Astrocyte of the cerebellum (primary cell): ENCODE measurements around the gene MKI67.

Experiments
- DNase-seq: peaks from one replicate; pipeline ENCODE4 v3.0.0-alpha.2; 2011; ENCODE audit warnings: low read depth
- H3K4me3 ChIP-seq: 2 replicates; pipeline ENCODE4 v1.5.1; 2011; ENCODE audit warnings: mild to moderate bottlenecking, low read depth, low read length, moderate library complexity
- CTCF ChIP-seq: IDR thresholded peaks from 2 replicates; pipeline ENCODE4 v1.5.1; 2012; ENCODE audit warnings: low read length, low read depth, moderate library complexity, mild to moderate bottlenecking; ENCODE audit errors: missing control alignments
- in situ Hi-C: cut with HindIII; loops from 2 replicates; pipeline ENCODE4 v1.10.0; 2017; ENCODE audit warnings: low sequenced_read_pairs

Gene MKI67

GRCh38 chr10:128078136-128078969 lies 47.9 kb downstream of the MKI67 start:
- peak; percentile 8 for DNase-seq
- no peak overlapping the region for H3K4me3 ChIP-seq
- peak; percentile 81 for TF ChIP-seq CTCF
- in situ Hi-C loops, result no loop called here

GRCh38 chr10:128077155-128077875 lies 48.9 kb downstream of the MKI67 start:
- in situ Hi-C loops, result no loop called here
- DNase-seq, result no peak

GRCh38 chr10:128074589-128074988 lies 51.6 kb downstream of the MKI67 start:
- in situ Hi-C loops, result no loop called here
- no peak for TF ChIP-seq CTCF
- no peak for DNase-seq
- no peak overlapping the region for H3K4me3 ChIP-seq

More at GRCh38 chr10:128077155-128077875, 48.9 kb downstream of the MKI67 start:
- H3K4me3 ChIP-seq, result no peak overlapping the region
- TF ChIP-seq CTCF, result no peak

GRCh38 chr10:128073890-128074289 lies 52.3 kb downstream of the MKI67 start:
- no peak for TF ChIP-seq CTCF

GRCh38 chr10:128072941-128073645 lies 53.1 kb downstream of the MKI67 start:
- in situ Hi-C loops, result no loop called here
- DNase-seq, result no peak
- H3K4me3 ChIP-seq, result no peak overlapping the region
- no peak for TF ChIP-seq CTCF

More at GRCh38 chr10:128073890-128074289, 52.3 kb downstream of the MKI67 start:
- in situ Hi-C loops, result no loop called here
- H3K4me3 ChIP-seq, result no peak overlapping the region
- no peak for DNase-seq

GRCh38 chr10:128072046-128072445 lies 54.2 kb downstream of the MKI67 start:
- DNase-seq, result no peak
- in situ Hi-C loops, result no loop called here
- TF ChIP-seq CTCF, result no peak

More at GRCh38 chr10:128072046-128072445, 54.2 kb downstream of the MKI67 start:
- no peak overlapping the region for H3K4me3 ChIP-seq
